Activated CD4-positive, alpha-beta T cell treated with anti-CD3 and anti-CD28 coated beads, Interleukin-2, amount 10 ng/mL, durations not matched to agents 7 days and 5 days (primary cell): Measurements from ENCODE around the gene ALKBH5. TPM values are rescaled to one million over a fixed set of nuclear protein-coding genes. Genes with fewer than 3 reads are reported as not detected.

Source experiments
- CTCF ChIA-PET: fragments of 350-600 bp; sonication (Branson Sonifier 250); formaldehyde crosslinking; loops from one replicate; lab custom pipeline; 2021; ENCODE audit warnings: antibody characterized with exemption; lab: Charles Lee
- POLR2A ChIA-PET: fragments of 350-600 bp; sonication (Branson Sonifier 250); formaldehyde crosslinking; loops from one replicate; lab custom pipeline; 2021; ENCODE audit warnings: antibody characterized with exemption; lab: Charles Lee
- DNase-seq: peaks from one replicate; pipeline ENCODE4 v3.0.0-alpha.2; 2020
- H3K27ac Mint-ChIP-seq: one replicate; pipeline ENCODE4 v1.8.0; 2021; ENCODE audit warnings: mild to moderate bottlenecking, moderate library complexity, mixed read lengths
- H3K27me3 Mint-ChIP-seq: one replicate; pipeline ENCODE4 v1.8.0; 2021; ENCODE audit warnings: mixed read lengths
- H3K36me3 Mint-ChIP-seq: one replicate; pipeline ENCODE4 v1.8.0; 2021; ENCODE audit warnings: low read depth, mixed read lengths
- H3K4me1 Mint-ChIP-seq: one replicate; pipeline ENCODE4 v1.8.0; 2021; ENCODE audit warnings: mixed read lengths
- H3K4me3 Mint-ChIP-seq: one replicate; pipeline ENCODE4 v1.8.0; 2021; ENCODE audit warnings: mild to moderate bottlenecking, moderate library complexity, mixed read lengths
- H3K9me3 Mint-ChIP-seq: one replicate; pipeline ENCODE4 v1.8.0; 2021; ENCODE audit warnings: mixed read lengths
- total RNA-seq, 2 experiments: library from RNA; stranded (reverse); gene quantifications; one replicate each; pipeline ENCODE4 v1.2.3, GENCODE V29; 2021

The ALKBH5 gene
- total RNA-seq, 2 experiments from 2014 or later: 98.2 to 102 TPM

- no peak overlapping the region for H3K4me3 Mint-ChIP-seq
- peaks cover 55% of the 10 kb centered on the region for H3K4me1 Mint-ChIP-seq
- POLR2A ChIA-PET: no interaction called here
These were observed 7.6 kb downstream of the ALKBH5 start for GRCh38 chr17:18191236-18191667.

GRCh38 chr17:18191967-18192366 lies 8.3 kb downstream of the ALKBH5 start:
- POLR2A ChIA-PET: no interaction called here
- no peaks in the 10 kb centered on the region for H3K9me3 Mint-ChIP-seq
- H3K4me1 Mint-ChIP-seq: peaks cover 48% of the 10 kb centered on the region
- H3K27ac Mint-ChIP-seq: peak overlapping the region; percentile 41
- no peak overlapping the region for H3K4me3 Mint-ChIP-seq
- no peaks in the 10 kb centered on the region for H3K27me3 Mint-ChIP-seq
- DNase-seq: no peak
- CTCF ChIA-PET: interaction anchor here (1.0 to 3.0 kb wide), 3 partner anchors 8 to 11 kb away, joined by 3 to 10 read pairs (median 3); partner anchors contain the start of gene ALKBH5
- peaks cover 54% of the 10 kb centered on the region for H3K36me3 Mint-ChIP-seq

More at GRCh38 chr17:18191236-18191667, 7.6 kb downstream of the ALKBH5 start:
- no peak overlapping the region for H3K27ac Mint-ChIP-seq
- H3K27me3 Mint-ChIP-seq: no peaks in the 10 kb centered on the region
- DNase-seq: no peak
- H3K9me3 Mint-ChIP-seq: no peaks in the 10 kb centered on the region
- CTCF ChIA-PET: interaction anchor here (1.0 to 3.0 kb wide), 3 partner anchors 8 to 9 kb away, joined by 3 to 10 read pairs (median 3); partner anchors contain the start of gene ALKBH5
- peaks cover 58% of the 10 kb centered on the region for H3K36me3 Mint-ChIP-seq

DNA sequence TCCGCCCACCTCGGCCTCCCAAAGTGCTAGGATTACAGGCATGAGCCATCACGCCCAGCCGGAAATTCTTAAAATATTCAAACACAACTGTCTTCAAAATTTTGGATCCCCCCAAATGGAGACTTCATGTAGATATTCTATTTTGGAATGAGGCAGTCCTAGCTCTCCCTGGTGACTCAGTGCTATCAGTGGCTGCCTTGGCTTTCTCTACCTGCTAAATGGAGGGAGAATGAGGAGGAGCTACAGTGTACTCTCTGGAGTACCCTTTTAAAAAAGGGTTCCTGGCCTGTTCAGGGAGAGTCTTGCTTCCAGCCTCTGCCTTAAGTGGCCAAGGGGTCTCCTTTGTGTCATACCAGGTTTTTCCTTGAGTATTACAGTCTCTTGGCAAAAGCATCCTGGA lies 10.8 kb downstream of the ALKBH5 start:
- Mint-ChIP-seq H3K4me3 (no peak overlapping the region), H3K36me3 (peaks cover 45% of the 10 kb centered on the region), H3K27ac (no peak overlapping the region), H3K4me1 (peaks cover 33% of the 10 kb centered on the region), H3K27me3 (no peaks in the 10 kb centered on the region), H3K9me3 (no peaks in the 10 kb centered on the region)
- ChIA-PET CTCF (interaction anchor here (1.1 to 3.0 kb wide), 3 partner anchors 9 to 37 kb away, joined by 3 to 10 read pairs (median 4); partner anchors contain the start of gene ALKBH5), POLR2A (no interaction called here)
- no peak for DNase-seq

GRCh38 chr17:18194804-18195203 lies 11.2 kb downstream of the ALKBH5 start:
- H3K36me3 Mint-ChIP-seq: peaks cover 41% of the 10 kb centered on the region
- H3K27me3 Mint-ChIP-seq: no peaks in the 10 kb centered on the region

GRCh38 chr17:18195246-18195645 lies 11.6 kb downstream of the ALKBH5 start:
- DNase-seq: no peak
- Mint-ChIP-seq H3K36me3 (peaks cover 39% of the 10 kb centered on the region), H3K27ac (no peak overlapping the region), H3K9me3 (no peaks in the 10 kb centered on the region), H3K4me1 (peaks cover 26% of the 10 kb centered on the region), H3K4me3 (no peak overlapping the region), H3K27me3 (no peaks in the 10 kb centered on the region)
- CTCF ChIA-PET: no interaction called here
- POLR2A ChIA-PET: no interaction called here

More at GRCh38 chr17:18194804-18195203, 11.2 kb downstream of the ALKBH5 start:
- peaks cover 28% of the 10 kb centered on the region for H3K4me1 Mint-ChIP-seq
- no peak overlapping the region for H3K4me3 Mint-ChIP-seq
- ChIA-PET POLR2A (no interaction called here), CTCF (no interaction called here)
- DNase-seq: no peak
- no peak overlapping the region for H3K27ac Mint-ChIP-seq
- H3K9me3 Mint-ChIP-seq: no peaks in the 10 kb centered on the region

DNA sequence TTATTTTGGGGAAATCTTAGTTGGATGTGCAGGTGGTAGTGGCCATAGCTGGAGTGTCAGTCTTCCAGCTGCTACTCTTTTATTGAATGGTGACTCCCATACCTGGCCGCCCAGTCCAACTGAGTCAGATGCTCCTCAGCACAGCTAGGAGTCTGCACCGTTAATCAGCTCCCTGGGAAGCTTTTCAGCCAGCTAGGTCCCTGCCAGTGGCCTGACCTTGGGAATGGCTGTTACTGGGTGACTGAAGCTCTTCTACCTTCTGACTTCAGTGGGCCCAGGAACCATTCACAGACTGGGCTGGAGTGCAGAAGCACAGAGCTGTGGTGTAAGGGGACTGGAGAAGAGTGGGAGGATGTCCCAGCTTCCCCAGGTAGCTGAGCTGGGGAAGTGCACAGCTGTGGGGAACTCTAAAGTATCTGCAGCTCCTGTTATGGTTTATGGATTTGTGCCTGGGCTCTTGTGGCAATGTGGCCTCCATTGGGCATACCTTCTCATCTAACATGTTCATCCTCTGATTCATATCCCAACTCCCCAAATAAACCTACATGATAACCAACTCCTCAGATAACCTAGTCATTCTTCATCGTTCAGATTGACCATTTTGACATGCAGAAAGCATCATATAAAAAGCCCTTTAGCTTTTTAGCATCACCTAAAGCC lies 14.0 kb downstream of the ALKBH5 start:
- peaks cover 13% of the 10 kb centered on the region for H3K4me1 Mint-ChIP-seq
- no peak overlapping the region for H3K4me3 Mint-ChIP-seq
- H3K27me3 Mint-ChIP-seq: no peaks in the 10 kb centered on the region
- H3K9me3 Mint-ChIP-seq: no peaks in the 10 kb centered on the region
- ChIA-PET POLR2A (no interaction called here), CTCF (interaction anchor here (0.8 to 2.7 kb wide), 6 partner anchors 9 to 23 kb away, joined by 3 to 10 read pairs (median 4); partner anchors contain the start of gene ALKBH5)
- no peak overlapping the region for H3K27ac Mint-ChIP-seq
- DNase-seq: no peak
- H3K36me3 Mint-ChIP-seq: peaks cover 33% of the 10 kb centered on the region

GRCh38 chr17:18198530-18198929 lies 14.9 kb downstream of the ALKBH5 start:
- no peak for DNase-seq
- H3K36me3 Mint-ChIP-seq: peaks cover 31% of the 10 kb centered on the region
- H3K9me3 Mint-ChIP-seq: no peaks in the 10 kb centered on the region
- H3K4me1 Mint-ChIP-seq: peaks cover 13% of the 10 kb centered on the region
- no peaks in the 10 kb centered on the region for H3K27me3 Mint-ChIP-seq
- H3K27ac Mint-ChIP-seq: no peak overlapping the region
- CTCF ChIA-PET: interaction anchor here (0.6 to 4.0 kb wide), 6 partner anchors 8 to 334 kb away, joined by 3 to 10 read pairs (median 6); partner anchors contain the start of gene ALKBH5
- POLR2A ChIA-PET: no interaction called here
- H3K4me3 Mint-ChIP-seq: no peak overlapping the region

- DNase-seq: no peak
- POLR2A ChIA-PET: no interaction called here
- H3K36me3 Mint-ChIP-seq: peaks cover 24% of the 10 kb centered on the region
- H3K27ac Mint-ChIP-seq: no peak overlapping the region
- no peak overlapping the region for H3K4me3 Mint-ChIP-seq
- H3K9me3 Mint-ChIP-seq: no peaks in the 10 kb centered on the region
- H3K4me1 Mint-ChIP-seq: peaks cover 7% of the 10 kb centered on the region
- CTCF ChIA-PET: interaction anchor here (1.4 to 4.0 kb wide), 4 partner anchors 12 to 18 kb away, joined by 4 to 13 read pairs (median 7); no protein-coding TSS in a partner anchor
- no peaks in the 10 kb centered on the region for H3K27me3 Mint-ChIP-seq
These were observed 17.5 kb downstream of the ALKBH5 start for GRCh38 chr17:18201108-18201507.

DNA sequence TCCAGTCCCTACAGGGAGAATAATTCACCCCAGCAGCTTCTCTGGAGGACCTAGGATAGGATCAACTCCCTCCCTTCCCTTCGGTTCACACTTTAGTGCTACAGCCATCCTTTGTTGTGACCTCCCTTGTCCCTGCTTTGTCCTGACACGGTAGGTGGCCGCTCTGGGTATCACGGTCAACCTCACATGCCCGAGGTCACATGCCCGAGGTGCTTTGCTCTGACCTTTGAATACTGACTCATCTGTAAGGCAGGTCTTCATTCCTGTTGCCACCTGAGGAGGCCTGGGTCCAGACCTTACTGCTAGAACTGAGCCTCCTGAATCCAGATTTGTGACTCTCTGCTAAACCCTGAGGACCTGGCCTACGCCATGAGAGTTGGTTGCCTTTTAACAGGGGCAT lies 19.7 kb downstream of the ALKBH5 start:
- H3K36me3 Mint-ChIP-seq: peaks cover 18% of the 10 kb centered on the region
- H3K27me3 Mint-ChIP-seq: no peaks in the 10 kb centered on the region
- H3K4me1 Mint-ChIP-seq: peaks cover 6% of the 10 kb centered on the region
- no peak overlapping the region for H3K27ac Mint-ChIP-seq
- DNase-seq: no peak
- no peak overlapping the region for H3K4me3 Mint-ChIP-seq
- ChIA-PET POLR2A (no interaction called here), CTCF (interaction anchor here (1.1 kb wide), 2 partner anchors 10 to 11 kb away, joined by 3 to 4 read pairs; no protein-coding TSS in a partner anchor)
- H3K9me3 Mint-ChIP-seq: no peaks in the 10 kb centered on the region

DNA sequence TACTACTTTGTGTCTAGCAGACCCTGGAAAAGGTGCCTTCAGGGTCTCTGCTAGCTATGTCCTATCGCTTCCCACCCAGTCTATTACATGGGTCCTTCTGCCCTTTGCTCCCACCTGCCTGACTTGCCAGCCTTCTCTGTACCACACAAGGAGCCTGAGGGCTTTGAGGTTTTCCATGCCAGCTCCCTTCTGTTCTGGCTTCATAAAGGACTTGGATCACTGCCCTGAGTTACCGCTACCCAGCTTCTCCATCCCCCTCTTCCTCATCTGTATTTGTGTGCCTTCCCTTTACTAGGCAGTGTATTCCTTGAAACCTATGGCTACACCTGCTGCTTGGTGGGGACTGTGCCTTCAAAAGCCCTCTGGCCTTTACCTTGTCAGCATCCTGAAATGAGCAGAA lies 22.2 kb downstream of the ALKBH5 start:
- Mint-ChIP-seq H3K27me3 (no peaks in the 10 kb centered on the region), H3K4me3 (no peak overlapping the region), H3K27ac (no peak overlapping the region), H3K4me1 (peaks cover under 1% of the 10 kb centered on the region), H3K36me3 (peaks cover 28% of the 10 kb centered on the region), H3K9me3 (no peaks in the 10 kb centered on the region)
- no peak for DNase-seq
- POLR2A ChIA-PET: no interaction called here
- CTCF ChIA-PET: interaction anchor here (1.0 kb wide), 1 partner anchor 13 kb away, joined by 3 read pairs; no protein-coding TSS in a partner anchor

- H3K36me3 Mint-ChIP-seq: peaks cover 26% of the 10 kb centered on the region
These were observed 23.3 kb downstream of the ALKBH5 start for GRCh38 chr17:18206962-18207361.

GRCh38 chr17:18208092-18208491 lies 24.5 kb downstream of the ALKBH5 start:
- H3K36me3 Mint-ChIP-seq: peaks cover 26% of the 10 kb centered on the region

More at GRCh38 chr17:18206962-18207361, 23.3 kb downstream of the ALKBH5 start:
- CTCF ChIA-PET: interaction anchor here (2.2 kb wide), 1 partner anchor 10 kb away, joined by 6 read pairs; no protein-coding TSS in a partner anchor
- no peak for DNase-seq
- H3K4me3 Mint-ChIP-seq: no peak overlapping the region
- POLR2A ChIA-PET: no interaction called here
- no peaks in the 10 kb centered on the region for H3K4me1 Mint-ChIP-seq
- H3K9me3 Mint-ChIP-seq: no peaks in the 10 kb centered on the region
- H3K27me3 Mint-ChIP-seq: no peaks in the 10 kb centered on the region
- H3K27ac Mint-ChIP-seq: no peak overlapping the region

More at GRCh38 chr17:18208092-18208491, 24.5 kb downstream of the ALKBH5 start:
- no peak overlapping the region for H3K27ac Mint-ChIP-seq
- ChIA-PET CTCF (interaction anchor here (2.2 kb wide), 1 partner anchor 11 kb away, joined by 6 read pairs; no protein-coding TSS in a partner anchor), POLR2A (no interaction called here)
- H3K27me3 Mint-ChIP-seq: no peaks in the 10 kb centered on the region
- no peak overlapping the region for H3K4me3 Mint-ChIP-seq
- H3K9me3 Mint-ChIP-seq: no peaks in the 10 kb centered on the region
- no peaks in the 10 kb centered on the region for H3K4me1 Mint-ChIP-seq
- DNase-seq: no peak
